IPS-NIHi11 (cell line): Measurements from ENCODE around the gene COX7A2L.
A peak's percentile ranks its signal among the peaks of the same experiment; 100 is the strongest.
"Not testable (repeated sequence)": the region's sequence is repeated elsewhere in the genome, so short reads cannot be mapped to it uniquely, and the experiment has no call there.

ENCODE experiments used
- DNase-seq: peaks from one replicate; pipeline ENCODE4 v3.0.0; 2012; ENCODE audit warnings: mixed read lengths, low spot score

COX7A2L gene

GRCh38 chr2:42339191-42339912 is 21.7 kb downstream of the COX7A2L start:
- DNase-seq = peak; percentile 50

- no peak for DNase-seq
Measured at GRCh38 chr2:42338567-42339190, 22.3 kb downstream of the COX7A2L start.

GRCh38 chr2:42337846-42338566 is 23.0 kb downstream of the COX7A2L start:
- no peak for DNase-seq

- no peak for DNase-seq
Measured at GRCh38 chr2:42337356-42337820, 23.6 kb downstream of the COX7A2L start.

- no peak for DNase-seq
Measured at GRCh38 chr2:42336361-42336965, 24.6 kb downstream of the COX7A2L start.

GRCh38 chr2:42335514-42336104 is 25.4 kb downstream of the COX7A2L start:
- DNase-seq = no peak

- not testable (repeated sequence) for DNase-seq
Measured at GRCh38 chr2:42334865-42335264, 26.2 kb downstream of the COX7A2L start.

- DNase-seq = no peak
Measured at GRCh38 chr2:42334220-42334619, 26.8 kb downstream of the COX7A2L start.

GRCh38 chr2:42333579-42333978 is 27.4 kb downstream of the COX7A2L start:
- no peak for DNase-seq

GRCh38 chr2:42332575-42332974 is 28.4 kb downstream of the COX7A2L start:
- no peak for DNase-seq

GRCh38 chr2:42331569-42332284 is 29.3 kb downstream of the COX7A2L start:
- no peak for DNase-seq

GRCh38 chr2:42329736-42330135 is 31.3 kb downstream of the COX7A2L start:
- DNase-seq = no peak

GRCh38 chr2:42328923-42329322 is 32.1 kb downstream of the COX7A2L start:
- no peak for DNase-seq

- no peak for DNase-seq
Measured at GRCh38 chr2:42328148-42328833, 32.7 kb downstream of the COX7A2L start.

GRCh38 chr2:42327125-42327524 is 33.9 kb downstream of the COX7A2L start:
- DNase-seq = no peak

GRCh38 chr2:42325609-42326008 is 35.4 kb downstream of the COX7A2L start:
- no peak for DNase-seq

GRCh38 chr2:42324949-42325348 is 36.1 kb downstream of the COX7A2L start:
- no peak for DNase-seq

GRCh38 chr2:42324244-42324643 is 36.8 kb downstream of the COX7A2L start:
- no peak for DNase-seq

- no peak for DNase-seq
Measured at GRCh38 chr2:42321452-42322064, 39.5 kb downstream of the COX7A2L start.

- DNase-seq = no peak
Measured at GRCh38 chr2:42319265-42319664, 41.8 kb downstream of the COX7A2L start.
